Activated T-cell treated with anti-CD3 and anti-CD28 coated beads, Interleukin-2, amount 50 U/mL, for 24 hours (primary cell): ENCODE data around the gene ICA1.
A peak's percentile ranks its signal among the peaks of the same experiment; 100 is the strongest.

ENCODE experiments used
- DNase-seq: peaks from one replicate; pipeline ENCODE4 v3.0.0-alpha.2; 2020
- H3K27ac Mint-ChIP-seq: 2 replicates; pipeline ENCODE4 v1.8.0; 2020; ENCODE audit warnings: mild to moderate bottlenecking, mixed read lengths
- H3K27me3 Mint-ChIP-seq: 2 replicates; pipeline ENCODE4 v1.8.0; 2020; ENCODE audit warnings: mixed read lengths
- H3K36me3 Mint-ChIP-seq: 2 replicates; pipeline ENCODE4 v1.8.0; 2020; ENCODE audit warnings: low read depth, mixed read lengths
- H3K4me1 Mint-ChIP-seq: 2 replicates; pipeline ENCODE4 v1.8.0; 2020; ENCODE audit warnings: low read depth, mixed read lengths
- H3K4me3 Mint-ChIP-seq: 2 replicates; pipeline ENCODE4 v1.8.0; 2020; ENCODE audit warnings: mild to moderate bottlenecking, moderate library complexity, mixed read lengths
- H3K9me3 Mint-ChIP-seq: 2 replicates; pipeline ENCODE4 v1.8.0; 2020; ENCODE audit warnings: mixed read lengths

The ICA1 gene

DNA sequence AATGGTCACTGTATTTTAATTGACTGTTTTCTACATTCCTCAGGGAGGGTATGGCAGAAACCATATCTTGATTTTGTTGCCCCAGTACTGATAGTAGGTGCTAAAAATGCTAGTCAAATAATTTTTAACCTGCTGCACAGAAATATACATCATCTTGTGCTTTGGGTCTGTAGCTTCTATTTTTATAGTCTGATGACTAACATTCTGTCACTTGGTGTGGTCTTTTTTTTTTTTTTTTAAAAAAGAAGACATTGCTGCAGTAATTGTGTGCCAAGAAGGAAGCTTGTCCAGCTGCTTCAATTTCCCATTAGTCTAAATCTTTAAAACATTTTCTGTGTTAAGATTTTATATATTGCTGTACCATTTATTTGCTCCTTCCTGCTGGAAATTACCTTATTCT lies 83.6 kb downstream of the ICA1 start:
- DNase-seq, result no peak
- Mint-ChIP-seq H3K36me3 (no peaks in the 10 kb centered on the region), H3K9me3 (no peaks in the 10 kb centered on the region), H3K4me3 (peak overlapping the region; percentile 2), H3K27me3 (no peaks in the 10 kb centered on the region), H3K4me1 (peaks cover 52% of the 10 kb centered on the region), H3K27ac (peak overlapping the region; percentile 36)

DNA sequence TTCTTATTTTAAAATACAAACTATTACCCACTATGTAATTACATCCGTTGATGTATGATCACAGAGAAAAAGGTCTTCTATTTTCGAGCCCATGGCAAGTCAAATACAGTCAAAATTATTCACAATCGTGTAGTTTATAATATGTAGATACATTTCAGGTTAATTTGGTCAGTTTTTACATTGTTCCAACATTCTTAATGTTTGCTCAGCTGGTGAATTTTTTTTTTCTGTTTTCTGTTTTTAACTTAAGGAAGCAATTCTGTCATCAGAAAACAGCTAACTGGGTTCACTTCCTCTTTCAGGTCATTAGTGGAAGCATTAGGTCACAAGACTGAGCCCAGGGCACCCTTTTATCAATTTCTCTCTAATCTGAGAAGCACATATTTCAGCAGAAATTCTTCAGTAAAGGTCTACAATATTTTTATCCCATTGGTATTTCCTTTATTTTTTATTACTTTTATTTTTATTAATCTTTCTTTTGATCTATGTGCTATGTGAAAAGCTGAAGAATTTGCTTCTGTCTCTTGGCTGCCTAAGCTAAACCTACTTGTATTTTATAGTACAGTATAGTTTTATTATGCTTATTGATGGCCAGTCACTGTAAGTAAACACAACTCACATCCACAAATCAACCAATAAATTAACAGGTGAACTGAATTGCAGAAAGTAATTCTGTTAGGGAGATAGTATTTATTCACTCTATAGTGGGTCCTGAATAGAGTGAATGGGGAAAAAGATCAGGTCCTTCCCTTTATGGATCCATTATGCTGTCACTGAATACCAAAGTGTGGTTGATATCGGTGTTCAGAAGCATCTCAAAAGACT lies 84.6 kb downstream of the ICA1 start:
- no peak for DNase-seq
- H3K4me3 Mint-ChIP-seq, result peak overlapping the region; percentile 61
- H3K4me1 Mint-ChIP-seq, result peaks cover 52% of the 10 kb centered on the region
- H3K9me3 Mint-ChIP-seq, result no peaks in the 10 kb centered on the region
- H3K27ac Mint-ChIP-seq, result peak overlapping the region; percentile 92
- H3K36me3 Mint-ChIP-seq, result no peaks in the 10 kb centered on the region
- no peaks in the 10 kb centered on the region for H3K27me3 Mint-ChIP-seq

DNA sequence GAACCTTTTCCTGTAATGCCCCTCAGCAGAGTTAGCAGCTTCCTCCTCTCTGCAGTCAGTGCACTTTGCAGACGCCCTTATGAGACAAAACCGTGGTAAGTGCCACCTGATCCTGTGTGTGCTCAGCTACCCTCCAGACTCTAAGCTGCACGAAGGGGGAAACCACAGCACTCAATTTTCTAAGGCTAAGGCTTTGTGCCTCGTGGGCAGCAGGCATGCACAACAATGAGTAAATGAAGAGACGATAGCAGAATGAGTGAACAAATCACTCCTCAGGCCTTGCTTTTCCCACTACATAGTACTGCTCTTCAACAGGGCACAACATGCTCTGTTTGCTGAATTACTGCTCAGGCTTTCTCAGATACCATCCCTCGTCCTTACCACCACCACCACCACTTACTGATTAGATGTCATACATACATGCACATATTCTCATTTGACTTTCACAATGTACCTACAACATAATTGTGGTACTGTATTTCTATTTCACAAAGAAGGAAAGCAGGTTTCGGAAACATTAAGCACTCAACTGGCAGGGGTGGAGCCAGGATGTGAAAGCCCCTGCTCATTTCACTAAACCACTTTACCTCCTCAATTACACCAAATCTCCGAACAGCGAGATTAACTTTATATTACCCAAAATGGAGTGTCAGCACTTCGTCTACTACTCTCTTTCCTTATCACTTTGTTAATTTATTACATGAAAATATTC lies 85.4 kb downstream of the ICA1 start:
- Mint-ChIP-seq H3K27me3 (no peaks in the 10 kb centered on the region), H3K27ac (peak overlapping the region; percentile 92), H3K4me1 (peaks cover 52% of the 10 kb centered on the region), H3K4me3 (peak overlapping the region; percentile 61), H3K9me3 (no peaks in the 10 kb centered on the region), H3K36me3 (no peaks in the 10 kb centered on the region)
- DNase-seq, result no peak

DNA sequence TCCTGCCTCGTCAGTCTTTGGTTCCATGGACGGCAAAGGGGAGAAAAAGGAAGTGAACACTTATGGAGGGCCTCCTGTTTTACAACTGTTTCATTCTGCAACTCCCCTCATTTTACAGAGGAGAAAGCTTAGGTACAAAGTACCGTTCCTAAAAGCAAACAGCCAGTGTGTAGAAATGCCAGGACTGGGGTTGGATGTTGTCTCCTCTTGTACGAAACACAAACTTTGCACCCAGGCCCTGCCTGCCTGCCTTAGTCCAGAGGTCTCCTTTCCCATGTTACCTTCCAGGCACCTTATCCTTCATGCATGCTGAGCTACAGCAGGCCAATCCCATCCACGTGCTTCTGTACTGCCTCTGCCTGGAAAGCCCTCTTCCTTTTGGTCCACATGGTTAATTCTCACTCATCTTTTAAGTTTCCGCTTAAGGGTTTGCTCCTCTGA lies 86.0 kb downstream of the ICA1 start:
- Mint-ChIP-seq H3K4me3 (peak overlapping the region; percentile 61), H3K27me3 (no peaks in the 10 kb centered on the region), H3K27ac (peak overlapping the region; percentile 92), H3K36me3 (no peaks in the 10 kb centered on the region), H3K4me1 (peaks cover 52% of the 10 kb centered on the region), H3K9me3 (no peaks in the 10 kb centered on the region)
- peak; percentile 57 for DNase-seq

DNA sequence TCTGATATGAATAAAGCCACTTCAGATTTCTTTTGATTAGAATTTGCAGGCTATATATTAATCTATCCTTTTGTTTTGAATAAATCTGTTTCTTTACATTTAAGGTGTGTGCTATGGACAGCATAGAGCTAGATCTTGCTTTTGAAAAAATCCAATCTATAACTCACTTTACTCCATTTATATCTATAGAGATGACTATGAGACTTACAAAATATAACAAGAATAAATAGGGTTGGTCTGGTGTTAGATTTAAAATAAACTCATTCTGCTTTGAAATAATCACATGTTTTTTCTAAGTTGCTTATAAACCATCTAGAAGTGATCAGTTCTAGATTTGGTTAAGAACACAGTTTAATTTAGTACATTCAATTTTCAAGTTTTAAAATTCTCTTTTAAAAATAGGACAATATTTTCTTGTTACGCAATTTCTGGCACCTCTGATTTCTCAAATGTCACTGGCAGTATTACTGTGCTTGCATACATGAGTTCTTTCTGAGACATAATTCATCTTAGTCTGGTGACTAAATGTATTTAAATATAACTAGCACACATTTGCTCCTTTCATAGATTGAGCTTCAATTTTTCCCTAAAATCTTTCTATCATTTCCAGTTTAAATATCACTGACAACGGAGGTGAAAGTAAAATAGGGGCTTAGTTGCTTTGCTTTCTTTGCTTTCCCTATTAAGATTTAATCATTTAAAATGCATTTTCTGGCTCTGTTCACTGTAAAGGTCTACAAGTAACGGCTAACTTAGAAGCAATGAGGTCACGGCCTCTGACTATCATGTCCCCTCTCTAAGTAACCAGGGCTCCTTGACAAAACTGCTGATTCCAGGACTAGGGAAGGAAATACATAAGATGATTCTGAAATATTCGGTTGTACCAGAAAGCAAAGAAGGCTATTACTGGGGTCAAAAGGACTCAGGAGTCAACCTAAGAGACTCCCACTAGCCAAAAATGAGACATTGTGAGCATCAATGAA lies 89.3 kb downstream of the ICA1 start:
- H3K27ac Mint-ChIP-seq, result no peak overlapping the region

DNA sequence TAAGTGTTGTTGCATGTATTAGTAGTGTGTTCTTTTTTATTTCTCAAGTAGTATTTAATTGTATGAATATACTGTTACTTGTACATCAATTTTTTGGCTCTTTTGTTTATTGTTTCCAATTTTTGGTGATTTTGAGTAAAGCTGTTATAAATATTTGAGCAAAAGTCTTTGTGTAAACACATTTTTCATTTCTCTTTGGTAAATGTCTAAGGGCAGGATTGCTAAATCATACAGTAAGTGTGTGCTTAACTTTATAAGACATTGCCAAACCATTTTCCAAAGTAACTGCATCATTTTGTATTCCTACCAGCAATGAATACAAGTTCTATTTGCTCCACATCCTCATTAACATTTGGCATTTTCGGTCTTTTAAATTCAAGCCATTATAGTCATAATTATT lies 92.8 kb downstream of the ICA1 start:
- no peaks in the 10 kb centered on the region for H3K9me3 Mint-ChIP-seq

More for the DNA sequence above, 89.3 kb downstream of the ICA1 start:
- no peaks in the 10 kb centered on the region for H3K27me3 Mint-ChIP-seq
- H3K4me1 Mint-ChIP-seq, result peaks cover 36% of the 10 kb centered on the region
- H3K4me3 Mint-ChIP-seq, result no peak overlapping the region
- no peaks in the 10 kb centered on the region for H3K36me3 Mint-ChIP-seq
- no peak for DNase-seq
- no peaks in the 10 kb centered on the region for H3K9me3 Mint-ChIP-seq

DNA sequence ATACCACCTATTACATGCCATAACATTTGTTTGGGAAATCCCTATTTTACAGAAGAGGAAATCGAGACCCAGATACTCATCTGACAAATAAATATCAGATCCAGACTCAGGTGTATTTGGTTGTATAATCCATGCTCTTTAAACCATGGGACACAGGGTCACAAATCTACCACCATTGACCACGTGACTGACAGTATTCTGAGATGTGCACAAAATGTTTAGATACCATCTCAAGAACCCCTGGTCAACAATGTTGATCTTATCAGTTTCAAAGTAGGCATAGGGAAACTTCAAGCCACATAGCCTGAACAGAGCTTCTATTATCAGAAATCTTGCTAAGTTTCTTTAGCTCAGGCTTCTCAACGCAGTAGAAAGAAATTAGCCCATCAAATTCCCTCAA lies 93.6 kb downstream of the ICA1 start:
- no peak for DNase-seq
- H3K9me3 Mint-ChIP-seq, result no peaks in the 10 kb centered on the region
- H3K4me3 Mint-ChIP-seq, result no peak overlapping the region
- no peaks in the 10 kb centered on the region for H3K27me3 Mint-ChIP-seq
- H3K36me3 Mint-ChIP-seq, result no peaks in the 10 kb centered on the region
- no peaks in the 10 kb centered on the region for H3K4me1 Mint-ChIP-seq
- H3K27ac Mint-ChIP-seq, result no peak overlapping the region

More for the DNA sequence above, 92.8 kb downstream of the ICA1 start:
- Mint-ChIP-seq H3K4me1 (peaks cover 4% of the 10 kb centered on the region), H3K4me3 (no peak overlapping the region), H3K27ac (no peak overlapping the region), H3K27me3 (no peaks in the 10 kb centered on the region), H3K36me3 (no peaks in the 10 kb centered on the region)
- no peak for DNase-seq

DNA sequence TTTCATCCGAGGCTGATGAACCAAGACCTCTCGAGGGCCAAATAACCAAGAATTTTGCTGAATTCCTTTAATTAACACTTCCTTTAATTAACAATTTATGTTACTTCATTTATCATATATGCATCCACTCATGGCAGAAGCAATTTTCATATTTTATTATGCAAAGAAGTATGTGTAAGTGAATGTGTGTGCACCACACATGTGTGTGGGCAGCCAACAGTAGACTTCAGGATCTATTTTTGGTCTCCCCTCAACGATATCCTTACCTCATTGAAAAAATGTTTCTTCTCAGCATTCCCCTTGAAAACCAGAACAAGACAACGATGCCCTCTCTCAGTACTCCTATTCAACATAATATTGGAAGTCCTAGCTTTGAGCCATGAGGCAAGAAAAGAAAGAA lies 96.8 kb downstream of the ICA1 start:
- Mint-ChIP-seq H3K36me3 (no peaks in the 10 kb centered on the region), H3K27ac (no peak overlapping the region), H3K4me3 (no peak overlapping the region), H3K27me3 (no peaks in the 10 kb centered on the region), H3K9me3 (no peaks in the 10 kb centered on the region), H3K4me1 (no peaks in the 10 kb centered on the region)
- DNase-seq, result no peak

DNA sequence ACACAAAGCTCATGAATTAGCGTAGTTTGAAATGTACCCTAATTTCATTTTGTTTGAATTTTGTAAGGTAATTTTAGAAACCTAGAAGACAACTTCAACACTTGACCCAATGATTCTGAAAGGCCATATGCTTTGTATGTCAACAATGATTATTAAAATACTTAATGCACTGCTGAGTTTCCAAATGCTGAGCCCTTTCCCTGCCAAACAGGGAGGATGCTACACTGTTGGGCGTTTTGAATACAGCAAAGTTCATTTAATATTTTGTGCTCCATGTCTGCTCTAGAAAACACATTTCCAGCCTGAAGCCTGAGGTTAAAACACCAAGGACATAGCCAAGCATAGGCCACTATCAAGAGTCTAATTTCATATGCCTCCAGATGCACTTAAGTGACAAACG lies 99.8 kb downstream of the ICA1 start:
- no peak for DNase-seq
- Mint-ChIP-seq H3K4me1 (no peaks in the 10 kb centered on the region), H3K36me3 (no peaks in the 10 kb centered on the region), H3K27ac (no peak overlapping the region), H3K9me3 (no peaks in the 10 kb centered on the region), H3K4me3 (no peak overlapping the region), H3K27me3 (no peaks in the 10 kb centered on the region)

DNA sequence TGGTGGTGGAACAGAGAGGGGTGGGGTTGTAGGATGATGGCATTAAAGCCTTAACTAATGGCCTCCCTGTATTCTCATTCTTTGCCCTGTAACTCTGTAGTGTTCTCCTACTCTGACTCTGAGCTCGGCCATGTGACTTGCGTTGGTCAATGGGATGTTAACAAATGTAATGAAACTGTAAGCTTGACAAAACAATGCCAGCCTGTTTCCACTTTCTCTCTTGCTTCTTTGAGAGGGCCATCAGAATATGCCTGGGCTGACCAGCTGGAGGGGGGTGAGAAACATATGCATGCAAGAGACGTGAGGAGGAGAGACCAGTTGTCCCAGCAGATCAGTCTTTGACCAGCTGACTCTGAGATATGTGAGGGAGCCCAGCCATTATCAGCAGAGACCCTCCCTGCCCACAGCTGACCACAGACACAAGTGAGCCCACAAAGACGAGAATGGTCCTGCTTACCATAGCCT lies 100.6 kb downstream of the ICA1 start:
- no peaks in the 10 kb centered on the region for H3K4me1 Mint-ChIP-seq
- DNase-seq, result no peak
- no peak overlapping the region for H3K27ac Mint-ChIP-seq
- H3K27me3 Mint-ChIP-seq, result no peaks in the 10 kb centered on the region
- no peaks in the 10 kb centered on the region for H3K9me3 Mint-ChIP-seq
- no peaks in the 10 kb centered on the region for H3K36me3 Mint-ChIP-seq
- H3K4me3 Mint-ChIP-seq, result no peak overlapping the region

DNA sequence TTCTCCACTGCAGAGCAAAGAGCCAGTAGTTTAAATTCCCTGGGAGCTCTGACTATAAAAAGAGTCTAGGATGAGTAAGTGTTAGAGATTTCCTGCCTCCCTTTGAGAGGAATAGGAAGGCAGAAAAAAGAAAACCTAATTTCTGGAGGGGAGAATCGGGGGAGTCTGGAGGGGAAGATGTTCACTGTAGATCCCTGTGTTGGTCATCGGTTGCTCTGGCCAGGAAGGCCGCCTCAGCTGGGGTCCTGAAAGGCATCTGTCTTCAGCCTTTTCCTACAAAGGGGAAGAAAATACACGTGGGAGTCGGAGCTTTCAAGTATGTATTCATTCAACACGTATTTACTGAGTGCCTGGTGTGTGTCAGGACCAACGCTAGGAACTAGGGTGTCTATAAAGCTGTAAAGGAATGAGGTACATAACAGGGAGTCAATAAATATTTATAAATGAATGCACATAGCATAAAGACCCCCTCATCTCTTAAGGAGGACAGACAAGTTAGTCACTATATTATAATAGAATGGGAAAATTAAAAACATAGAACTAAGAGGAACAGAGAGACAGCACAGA lies 101.1 kb downstream of the ICA1 start:
- H3K4me1 Mint-ChIP-seq, result no peaks in the 10 kb centered on the region
- H3K27ac Mint-ChIP-seq, result no peak overlapping the region
- DNase-seq, result no peak
- no peak overlapping the region for H3K4me3 Mint-ChIP-seq
- no peaks in the 10 kb centered on the region for H3K9me3 Mint-ChIP-seq
- H3K36me3 Mint-ChIP-seq, result no peaks in the 10 kb centered on the region
- H3K27me3 Mint-ChIP-seq, result no peaks in the 10 kb centered on the region

DNA sequence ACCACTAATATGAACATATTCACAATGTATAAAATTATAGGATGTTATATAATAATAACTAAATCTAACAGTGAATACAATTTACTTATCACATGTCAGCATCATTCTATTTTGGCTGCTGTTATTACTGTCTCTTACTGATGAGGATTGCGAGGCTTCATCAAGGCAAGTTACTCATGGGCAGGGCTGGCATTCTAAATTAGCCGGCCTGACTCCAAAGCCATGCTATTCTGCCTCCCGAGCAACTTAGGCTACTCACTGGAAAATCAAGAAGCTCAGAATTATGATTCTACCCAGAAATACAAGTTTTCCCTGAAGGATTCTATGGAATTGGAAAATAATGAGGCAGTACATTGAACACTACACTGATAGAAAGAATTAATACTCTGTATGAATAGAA lies 101.7 kb downstream of the ICA1 start:
- Mint-ChIP-seq H3K27ac (no peak overlapping the region), H3K4me3 (no peak overlapping the region)

DNA sequence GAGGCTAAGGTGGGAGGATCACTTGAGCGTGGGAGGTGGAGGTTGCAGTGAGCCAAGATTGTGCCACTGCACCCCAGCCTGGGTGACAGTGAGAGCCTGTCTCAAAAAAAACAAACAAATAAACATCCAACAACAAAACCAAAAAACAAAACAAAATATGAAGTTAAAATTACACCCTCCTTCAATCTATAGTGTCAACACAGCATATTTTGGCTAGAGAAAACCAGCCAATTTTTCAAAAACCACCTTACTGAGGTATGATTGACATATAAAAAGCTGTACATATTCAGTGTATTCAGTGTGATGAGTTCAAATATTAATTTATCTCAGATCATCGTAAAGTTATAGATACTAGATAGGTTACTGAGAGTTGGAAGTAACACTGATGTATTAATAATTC lies 102.4 kb downstream of the ICA1 start:
- H3K4me1 Mint-ChIP-seq, result no peaks in the 10 kb centered on the region
- no peaks in the 10 kb centered on the region for H3K9me3 Mint-ChIP-seq
- H3K27me3 Mint-ChIP-seq, result no peaks in the 10 kb centered on the region
- H3K4me3 Mint-ChIP-seq, result no peak overlapping the region
- no peak for DNase-seq
- no peak overlapping the region for H3K27ac Mint-ChIP-seq
- no peaks in the 10 kb centered on the region for H3K36me3 Mint-ChIP-seq

More for the DNA sequence above, 101.7 kb downstream of the ICA1 start:
- H3K36me3 Mint-ChIP-seq, result no peaks in the 10 kb centered on the region
- DNase-seq, result no peak
- no peaks in the 10 kb centered on the region for H3K27me3 Mint-ChIP-seq
- H3K4me1 Mint-ChIP-seq, result no peaks in the 10 kb centered on the region
- H3K9me3 Mint-ChIP-seq, result no peaks in the 10 kb centered on the region

DNA sequence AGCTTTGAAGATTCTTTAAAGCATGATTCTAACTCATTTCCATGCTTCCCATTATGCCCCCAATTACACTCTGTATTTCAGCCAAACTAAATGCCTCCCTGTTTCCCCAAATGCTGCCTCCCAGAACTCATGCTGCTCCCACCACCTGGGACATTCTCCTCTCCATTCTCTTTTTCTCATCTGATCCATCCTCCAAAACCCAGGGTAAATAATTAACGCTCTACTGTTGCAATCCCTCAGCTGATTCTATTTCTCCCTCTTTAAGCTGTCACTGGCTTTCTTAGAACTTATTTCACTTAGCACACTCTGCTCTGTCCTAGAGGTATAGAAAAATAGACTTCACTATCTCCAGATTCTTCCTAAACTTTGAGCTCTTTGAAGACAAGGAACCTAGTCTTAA lies 104.7 kb downstream of the ICA1 start:
- Mint-ChIP-seq H3K9me3 (no peaks in the 10 kb centered on the region), H3K36me3 (no peaks in the 10 kb centered on the region), H3K4me3 (no peak overlapping the region), H3K27ac (no peak overlapping the region), H3K27me3 (no peaks in the 10 kb centered on the region), H3K4me1 (peaks cover 5% of the 10 kb centered on the region)
- no peak for DNase-seq
